ENCODE results near the gene PI4KA. TPM values are rescaled to one million over a fixed set of nuclear protein-coding genes. Genes with fewer than 3 reads are reported as not detected.

Gene PI4KA
- total and polyA plus RNA-seq, 2 of the 13 experiments (the other 11 are each of a cell fraction or from before 2014, with no cell fraction given) = 27.4 to 56.4 TPM

- no peak for TF ChIP-seq ZNF234 (CRISPR knock-in tag; conservative IDR thresholded peaks at IDR 0.05)
- no peak for TF ChIP-seq CREBL2 (CRISPR knock-in tag; IDR thresholded peaks at IDR 0.05; ENCODE audit: borderline replicate concordance)
- no peak for TF ChIP-seq MBD4 (IDR thresholded peaks at IDR 0.05; ENCODE audit: borderline replicate concordance, low read length)
- peak; percentile 80 for TF ChIP-seq ZSCAN21 (CRISPR knock-in tag; IDR thresholded peaks at IDR 0.05; ENCODE audit: borderline replicate concordance)
- TF ChIP-seq ZNF343 (CRISPR knock-in tag; IDR thresholded peaks at IDR 0.05) = no peak
- TF ChIP-seq IKZF5 (CRISPR knock-in tag; IDR thresholded peaks at IDR 0.05) = peak; percentile 93
- TF ChIP-seq DNMT1 (CRISPR knock-in tag; IDR thresholded peaks at IDR 0.05) = 0 out of 2 replicates have a peak, but pooled peaks have one; percentile 49
- no peak for TF ChIP-seq PAX8 (CRISPR knock-in tag; IDR thresholded peaks at IDR 0.05; ENCODE audit: borderline replicate concordance)
- TF ChIP-seq ZNF274 (CRISPR knock-in tag; IDR thresholded peaks at IDR 0.05) = no peak
- no peak for TF ChIP-seq CENPX (CRISPR knock-in tag; IDR thresholded peaks at IDR 0.05)
- peak; percentile 84 for TF ChIP-seq PHF21A (CRISPR knock-in tag; IDR thresholded peaks at IDR 0.05)
- TF ChIP-seq ZBTB3 (CRISPR knock-in tag; IDR thresholded peaks at IDR 0.05; ENCODE audit: borderline replicate concordance, low read depth) = no peak
- TF ChIP-seq ZNF710 (CRISPR knock-in tag; IDR thresholded peaks at IDR 0.05; ENCODE audit: borderline replicate concordance) = peak; percentile 55; the same call in 1 of the 2 replicates
- TF ChIP-seq NR2F2 (IDR thresholded peaks at IDR 0.05; ENCODE audit: borderline replicate concordance, low read depth) = no peak; the same call in 1 of the 2 replicates
- no peak for TF ChIP-seq SYNCRIP (IDR thresholded peaks at IDR 0.05; ENCODE audit: insufficient read depth, low read depth, low read length)
- TF ChIP-seq IKZF1 (IDR thresholded peaks at IDR 0.05) = no peak
- no peak for TF ChIP-seq ONECUT2 (CRISPR knock-in tag; IDR thresholded peaks at IDR 0.05)
- peak; percentile 98 for TF ChIP-seq RAD21 (CRISPR knock-in tag; IDR thresholded peaks at IDR 0.05)
- no peak; the same call in 1 of the 2 replicates for TF ChIP-seq ZNF598 (CRISPR knock-in tag; IDR thresholded peaks at IDR 0.05; ENCODE audit: borderline replicate concordance)
- TF ChIP-seq KDM1A (CRISPR knock-in tag; IDR thresholded peaks at IDR 0.05) = no peak
- peak; percentile 74; the same call in 1 of the 2 replicates for TF ChIP-seq ZNF124 (CRISPR knock-in tag; IDR thresholded peaks at IDR 0.05)
- no peak for TF ChIP-seq ZNF460 (CRISPR knock-in tag; IDR thresholded peaks at IDR 0.05; ENCODE audit: borderline replicate concordance)
- peak; percentile 63; the same call in 1 of the 2 replicates for TF ChIP-seq ZNF614 (CRISPR knock-in tag; IDR thresholded peaks at IDR 0.05; ENCODE audit: borderline replicate concordance)
- peak; percentile 69; the same call in 1 of the 2 replicates for TF ChIP-seq ZNF350 (CRISPR knock-in tag; IDR thresholded peaks at IDR 0.05; ENCODE audit: borderline replicate concordance, low read depth)
- 0 out of 2 replicates have a peak, but pooled peaks have one; percentile 38 for TF ChIP-seq ESRRA (CRISPR knock-in tag; IDR thresholded peaks at IDR 0.05; ENCODE audit: low read depth)
Observed at GRCh38 chr22:20885557-20886323, 27.1 kb upstream of the PI4KA start (continued).

Measured in HepG2 (cell line).